Inferior parietal cortex (tissue), 1 donor: ENCODE data around the gene MAGI3.
"Not testable (repeated sequence)": the region's sequence is repeated elsewhere in the genome, so short reads cannot be mapped to it uniquely, and the experiment has no call there.

Experiments
- DNase-seq: peaks from one replicate; pipeline ENCODE4 v3.0.0-alpha.2; 2016; ENCODE audit errors: extremely low spot score

MAGI3 gene

GRCh38 chr1:113579256-113580018 is 189.1 kb downstream of the MAGI3 start:
- no peak for DNase-seq

GRCh38 chr1:113581323-113581722 is 191.0 kb downstream of the MAGI3 start:
- no peak for DNase-seq

GRCh38 chr1:113582084-113582483 is 191.8 kb downstream of the MAGI3 start:
- no peak for DNase-seq

- DNase-seq: no peak
Observed at GRCh38 chr1:113587475-113587874, 197.2 kb downstream of the MAGI3 start.

GRCh38 chr1:113592230-113592629 is 201.9 kb downstream of the MAGI3 start:
- DNase-seq: no peak

- no peak for DNase-seq
Observed at GRCh38 chr1:113593550-113594297, 203.4 kb downstream of the MAGI3 start.

GRCh38 chr1:113604466-113604865 is 214.2 kb downstream of the MAGI3 start:
- DNase-seq: not testable (repeated sequence)

- DNase-seq: no peak
Observed at GRCh38 chr1:113605146-113605545, 214.8 kb downstream of the MAGI3 start.

- DNase-seq: no peak
Observed at GRCh38 chr1:113608399-113608798, 218.1 kb downstream of the MAGI3 start.

- DNase-seq: no peak
Observed at GRCh38 chr1:113610372-113610771, 220.1 kb downstream of the MAGI3 start.

- DNase-seq: no peak
Observed at GRCh38 chr1:113615425-113615824, 225.1 kb downstream of the MAGI3 start.

GRCh38 chr1:113616156-113616555 is 225.8 kb downstream of the MAGI3 start:
- DNase-seq: peak; percentile 68

GRCh38 chr1:113617438-113618141 is 227.3 kb downstream of the MAGI3 start:
- DNase-seq: no peak

- no peak for DNase-seq
Observed at GRCh38 chr1:113628997-113629396, 238.7 kb downstream of the MAGI3 start.

- DNase-seq: no peak
Observed at GRCh38 chr1:113630340-113631327, 240.3 kb downstream of the MAGI3 start.

- no peak for DNase-seq
Observed at GRCh38 chr1:113641396-113641795, 251.1 kb downstream of the MAGI3 start.

GRCh38 chr1:113647164-113647563 is 256.8 kb downstream of the MAGI3 start:
- DNase-seq: no peak

- DNase-seq: no peak
Observed at GRCh38 chr1:113648478-113648877, 258.2 kb downstream of the MAGI3 start.

GRCh38 chr1:113652771-113653170 is 262.5 kb downstream of the MAGI3 start:
- no peak for DNase-seq

- DNase-seq: no peak
Observed at GRCh38 chr1:113653741-113654140, 263.4 kb downstream of the MAGI3 start.

- DNase-seq: peak; percentile 25
Observed at GRCh38 chr1:113654883-113655282, 264.6 kb downstream of the MAGI3 start.
